PC-9 (cell line): ENCODE results near the gene PGAP3.

ENCODE experiments used
- EZH2 ChIP-seq: fragments of 200-600 bp; sonication (generic); IDR thresholded peaks from 2 replicates; pipeline ENCODE4 v1.8.0; 2017; ENCODE audit warnings: antibody characterized with exemption, low read depth
- TF ChIP-seq, protein P1 (sequence below): fragments of 200-600 bp; sonication (generic); conservative IDR thresholded peaks from 2 replicates; pipeline ENCODE4 v1.6.1; 2017; ENCODE audit warnings: mixed run types, antibody characterized with exemption, mild to moderate bottlenecking, moderate library complexity

DNA sequence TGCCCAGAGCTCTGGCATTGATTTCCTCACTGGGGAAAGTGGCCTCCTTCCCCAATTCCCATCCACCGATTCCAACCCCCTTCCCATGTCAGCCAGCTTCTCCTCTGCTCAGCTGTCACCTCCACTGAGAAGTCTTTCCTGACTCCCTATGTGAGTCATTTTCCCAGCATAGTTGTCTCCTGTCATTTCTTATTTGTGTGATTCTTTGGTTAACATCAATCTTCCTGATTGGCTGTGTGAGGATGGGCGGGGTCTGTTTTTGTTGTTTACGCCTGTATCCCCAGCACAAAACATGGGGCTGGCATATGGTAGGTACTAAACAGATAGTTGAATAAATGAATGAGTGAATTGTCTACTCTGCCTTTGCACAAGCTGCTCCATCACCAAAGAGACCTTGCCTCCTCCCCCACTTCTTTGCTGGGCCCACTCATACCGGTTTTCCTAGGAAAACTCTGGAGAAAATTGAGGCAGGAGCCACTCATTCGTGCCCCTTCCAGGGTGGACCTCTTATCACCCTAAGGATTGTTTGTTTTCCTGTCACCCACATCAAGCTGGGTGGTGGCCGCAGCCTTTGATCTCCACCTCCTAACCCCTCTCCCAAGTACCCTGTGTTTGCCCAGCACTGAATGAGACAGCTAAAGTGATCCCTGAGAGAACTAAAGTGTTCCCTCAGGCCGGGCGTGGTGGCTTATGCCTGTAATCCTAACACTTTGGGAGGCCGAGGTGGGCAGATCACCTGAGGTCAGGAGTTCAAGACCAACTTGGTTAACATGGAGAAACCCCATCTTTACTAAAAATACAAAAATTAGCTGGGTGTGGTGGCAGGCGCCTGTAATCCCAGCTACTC lies 48.7 kb upstream of the PGAP3 start:
- TF ChIP-seq, protein P1, sequence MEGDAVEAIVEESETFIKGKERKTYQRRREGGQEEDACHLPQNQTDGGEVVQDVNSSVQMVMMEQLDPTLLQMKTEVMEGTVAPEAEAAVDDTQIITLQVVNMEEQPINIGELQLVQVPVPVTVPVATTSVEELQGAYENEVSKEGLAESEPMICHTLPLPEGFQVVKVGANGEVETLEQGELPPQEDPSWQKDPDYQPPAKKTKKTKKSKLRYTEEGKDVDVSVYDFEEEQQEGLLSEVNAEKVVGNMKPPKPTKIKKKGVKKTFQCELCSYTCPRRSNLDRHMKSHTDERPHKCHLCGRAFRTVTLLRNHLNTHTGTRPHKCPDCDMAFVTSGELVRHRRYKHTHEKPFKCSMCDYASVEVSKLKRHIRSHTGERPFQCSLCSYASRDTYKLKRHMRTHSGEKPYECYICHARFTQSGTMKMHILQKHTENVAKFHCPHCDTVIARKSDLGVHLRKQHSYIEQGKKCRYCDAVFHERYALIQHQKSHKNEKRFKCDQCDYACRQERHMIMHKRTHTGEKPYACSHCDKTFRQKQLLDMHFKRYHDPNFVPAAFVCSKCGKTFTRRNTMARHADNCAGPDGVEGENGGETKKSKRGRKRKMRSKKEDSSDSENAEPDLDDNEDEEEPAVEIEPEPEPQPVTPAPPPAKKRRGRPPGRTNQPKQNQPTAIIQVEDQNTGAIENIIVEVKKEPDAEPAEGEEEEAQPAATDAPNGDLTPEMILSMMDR, result no peak
- no peak for TF ChIP-seq EZH2
